ENCODE measurements around the gene ACE. TPM values are rescaled to one million over a fixed set of nuclear protein-coding genes. Genes with fewer than 3 reads are reported as not detected.
A peak's percentile ranks its signal among the peaks of the same experiment; 100 is the strongest.

Gene ACE
- total RNA-seq, 1 donor from 2014 or later = not detected

GRCh38 chr17:63538693-63539595, 62.1 kb downstream of the ACE start:
- H3F3A ChIP-seq (ENCODE audit: low read depth) = no peaks in the 10 kb centered on the region
- H3K9me3 ChIP-seq (ENCODE audit: low read depth) = no peaks in the 10 kb centered on the region
- TF ChIP-seq CTCF (IDR thresholded peaks at IDR 0.05) (no peak), EZH2 (IDR thresholded peaks at IDR 0.05) (no peak), EZH2phosphoT487 (IDR thresholded peaks at IDR 0.05) (no peak)
- no peak overlapping the region for H3K27ac ChIP-seq
- no peaks in the 10 kb centered on the region for H4K20me1 ChIP-seq (ENCODE audit: low read depth)
- H3K9ac ChIP-seq = no peak overlapping the region
- peak overlapping the region; percentile 42 for H3K27ac Mint-ChIP-seq
- no peaks in the 10 kb centered on the region for H3K4me1 ChIP-seq
- H3K4me1 Mint-ChIP-seq = peaks cover 7% of the 10 kb centered on the region
- H3K36me3 ChIP-seq = no peaks in the 10 kb centered on the region
- H3K36me3 Mint-ChIP-seq = no peaks in the 10 kb centered on the region
- H3K9me3 Mint-ChIP-seq = no peaks in the 10 kb centered on the region
- no peak overlapping the region for H3K4me2 ChIP-seq
- no peaks in the 10 kb centered on the region for H3K79me2 ChIP-seq (ENCODE audit: low read depth)
- DNase-seq (ENCODE audit: low spot score) = no peak
- H3K27me3 Mint-ChIP-seq (ENCODE audit: insufficient read depth, low read depth) = peaks cover 16% of the 10 kb centered on the region
- H3K27me3 ChIP-seq = peaks cover 35% of the 10 kb centered on the region
- peak overlapping the region; percentile 19 for H3K4me3 Mint-ChIP-seq
- no peak overlapping the region for H2AFZ ChIP-seq (replicated peaks)
- H3K4me3 ChIP-seq = no peak overlapping the region

GRCh38 chr17:63540590-63540989, 63.7 kb downstream of the ACE start:
- no peaks in the 10 kb centered on the region for H3F3A ChIP-seq (ENCODE audit: low read depth)
- H3K36me3 ChIP-seq = no peaks in the 10 kb centered on the region
- H3K36me3 Mint-ChIP-seq = no peaks in the 10 kb centered on the region
- H3K4me3 Mint-ChIP-seq = no peak overlapping the region
- no peaks in the 10 kb centered on the region for H3K9me3 Mint-ChIP-seq
- no peak overlapping the region for H3K27ac Mint-ChIP-seq
- H3K9me3 ChIP-seq (ENCODE audit: low read depth) = no peaks in the 10 kb centered on the region
- H3K27me3 Mint-ChIP-seq (ENCODE audit: insufficient read depth, low read depth) = peaks cover 13% of the 10 kb centered on the region
- DNase-seq (ENCODE audit: low spot score) = no peak
- H3K27me3 ChIP-seq = peaks cover 35% of the 10 kb centered on the region
- TF ChIP-seq EZH2 (IDR thresholded peaks at IDR 0.05) (no peak), EZH2phosphoT487 (IDR thresholded peaks at IDR 0.05) (no peak), CTCF (IDR thresholded peaks at IDR 0.05) (no peak)
- H3K4me1 ChIP-seq = no peaks in the 10 kb centered on the region
- no peak overlapping the region for H3K4me3 ChIP-seq
- no peaks in the 10 kb centered on the region for H3K79me2 ChIP-seq (ENCODE audit: low read depth)
- peaks cover 10% of the 10 kb centered on the region for H3K4me1 Mint-ChIP-seq
- H3K4me2 ChIP-seq = no peak overlapping the region
- H2AFZ ChIP-seq (replicated peaks) = no peak overlapping the region
- H3K9ac ChIP-seq = no peak overlapping the region
- no peak overlapping the region for H3K27ac ChIP-seq
- H4K20me1 ChIP-seq (ENCODE audit: low read depth) = no peaks in the 10 kb centered on the region

GRCh38 chr17:63542218-63542545, 65.3 kb downstream of the ACE start:
- Mint-ChIP-seq H3K4me3 (no peak overlapping the region), H3K27ac (no peak overlapping the region), H3K9me3 (no peaks in the 10 kb centered on the region), H3K27me3 (ENCODE audit: insufficient read depth, low read depth) (peaks cover 13% of the 10 kb centered on the region), H3K36me3 (no peaks in the 10 kb centered on the region), H3K4me1 (peaks cover 10% of the 10 kb centered on the region)
- TF ChIP-seq CTCF (IDR thresholded peaks at IDR 0.05) = no peak
- TF ChIP-seq EZH2phosphoT487 (IDR thresholded peaks at IDR 0.05) = no peak
- TF ChIP-seq EZH2 (IDR thresholded peaks at IDR 0.05) = no peak
- DNase-seq (ENCODE audit: low spot score) = no peak
- Histone ChIP-seq H3K4me3 (no peak overlapping the region), H3K4me2 (no peak overlapping the region), H3K36me3 (no peaks in the 10 kb centered on the region), H3K27ac (no peak overlapping the region), H3K79me2 (ENCODE audit: low read depth) (no peaks in the 10 kb centered on the region), H3F3A (ENCODE audit: low read depth) (no peaks in the 10 kb centered on the region), H2AFZ (replicated peaks) (no peak overlapping the region), H4K20me1 (ENCODE audit: low read depth) (no peaks in the 10 kb centered on the region), H3K9ac (no peak overlapping the region), H3K9me3 (ENCODE audit: low read depth) (no peaks in the 10 kb centered on the region), H3K4me1 (no peaks in the 10 kb centered on the region), H3K27me3 (peaks cover 31% of the 10 kb centered on the region)

Data from neural progenitor cell (in vitro differentiated cells).